Neuron (in vitro differentiated cells): Measurements from ENCODE around the gene CES2.
"Not testable (repeated sequence)": the region's sequence is repeated elsewhere in the genome, so short reads cannot be mapped to it uniquely, and the experiment has no call there.

Experiments
- H2AFZ ChIP-seq: one replicate; pipeline ENCODE4 v1.6.1; 2013; ENCODE audit warnings: low read depth, mild to moderate bottlenecking, inconsistent platforms, low read length, moderate library complexity
- H3K27me3 ChIP-seq: one replicate; pipeline ENCODE4 v1.6.1; 2013; ENCODE audit warnings: low read length; ENCODE audit not compliant: insufficient read depth
- H3K36me3 ChIP-seq: one replicate; pipeline ENCODE4 v1.6.1; 2013; ENCODE audit warnings: low read length; ENCODE audit not compliant: insufficient read depth
- H3K4me1 ChIP-seq: one replicate; pipeline ENCODE4 v1.6.1; 2013; ENCODE audit warnings: low read length; ENCODE audit not compliant: insufficient read depth
- H3K4me3 ChIP-seq: 2 replicates; pipeline ENCODE4 v1.5.1; 2013; ENCODE audit warnings: mild to moderate bottlenecking, low read length, moderate library complexity
- H3K9me3 ChIP-seq: one replicate; pipeline ENCODE4 v1.6.1; 2013; ENCODE audit warnings: low read length

CES2 gene

DNA sequence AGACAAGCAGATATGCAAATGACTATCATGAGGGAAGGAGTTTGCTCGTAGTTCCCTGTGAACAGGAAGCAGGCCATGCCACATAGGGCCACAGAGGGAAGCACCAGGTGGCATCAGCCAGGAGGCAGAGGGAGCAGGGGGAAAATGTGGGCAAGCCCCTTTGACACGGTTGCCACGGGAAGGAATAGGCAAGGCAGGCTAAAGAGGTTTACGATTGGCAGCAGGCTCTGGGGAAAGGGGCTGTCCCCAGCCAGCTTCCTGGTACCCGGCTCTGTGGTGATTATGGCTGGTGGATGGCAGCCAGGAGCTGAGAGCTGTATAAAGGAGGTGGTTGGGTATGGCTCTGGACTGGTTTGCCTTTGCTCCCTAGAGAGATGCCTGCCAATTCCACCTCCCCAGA is 26.6 kb downstream of the CES2 start:
- Histone ChIP-seq H3K4me3 (no peak overlapping the region), H3K4me1 (no peaks in the 10 kb centered on the region), H3K36me3 (no peaks in the 10 kb centered on the region), H2AFZ (no peak overlapping the region), H3K27me3 (no peaks in the 10 kb centered on the region), H3K9me3 (no peaks in the 10 kb centered on the region)

DNA sequence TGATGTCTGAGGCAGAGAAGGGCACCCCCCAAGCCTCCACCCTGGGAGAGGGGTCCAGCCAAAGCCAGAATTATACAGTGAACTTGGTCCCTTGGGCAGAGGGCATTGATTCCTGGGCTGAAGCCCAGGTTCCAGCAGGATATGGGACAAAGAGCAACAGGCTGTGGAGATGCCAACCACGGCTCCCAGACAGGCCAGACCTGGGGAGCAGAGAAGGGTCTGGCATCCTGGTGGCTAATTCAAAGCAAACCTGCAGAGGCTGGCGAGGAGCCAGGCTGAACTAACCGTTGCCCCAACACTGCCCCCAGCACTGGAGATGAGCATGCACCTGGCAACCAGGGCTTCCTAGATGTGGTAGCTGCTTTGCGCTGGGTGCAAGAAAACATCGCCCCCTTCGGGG is 28.7 kb downstream of the CES2 start:
- Histone ChIP-seq H3K27me3 (no peaks in the 10 kb centered on the region), H3K36me3 (no peaks in the 10 kb centered on the region), H3K4me3 (no peak overlapping the region), H3K9me3 (no peaks in the 10 kb centered on the region), H3K4me1 (no peaks in the 10 kb centered on the region), H2AFZ (no peak overlapping the region)

DNA sequence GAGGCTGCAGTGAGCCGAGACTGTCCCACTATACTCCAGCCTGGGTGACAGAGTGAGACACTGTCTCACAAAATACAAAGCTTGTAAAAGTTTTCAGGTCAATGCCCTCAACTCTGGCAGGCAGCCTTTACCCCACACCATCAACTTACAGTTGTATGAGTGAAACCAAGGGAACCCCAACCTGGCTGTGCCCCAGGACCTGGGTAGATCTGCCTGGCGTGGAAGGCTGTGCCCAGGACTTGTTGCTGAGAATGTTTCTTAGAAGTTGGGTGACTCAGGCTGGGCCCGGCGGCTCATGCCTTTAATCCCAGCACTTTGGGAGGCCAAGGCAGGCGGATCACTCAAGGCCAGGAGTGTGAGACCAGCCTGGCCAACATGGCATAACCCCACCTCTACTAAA is 33.5 kb downstream of the CES2 start:
- Histone ChIP-seq H3K4me1 (no peaks in the 10 kb centered on the region), H3K36me3 (no peaks in the 10 kb centered on the region), H3K9me3 (no peaks in the 10 kb centered on the region), H3K27me3 (no peaks in the 10 kb centered on the region), H3K4me3 (no peak overlapping the region), H2AFZ (no peak overlapping the region)

DNA sequence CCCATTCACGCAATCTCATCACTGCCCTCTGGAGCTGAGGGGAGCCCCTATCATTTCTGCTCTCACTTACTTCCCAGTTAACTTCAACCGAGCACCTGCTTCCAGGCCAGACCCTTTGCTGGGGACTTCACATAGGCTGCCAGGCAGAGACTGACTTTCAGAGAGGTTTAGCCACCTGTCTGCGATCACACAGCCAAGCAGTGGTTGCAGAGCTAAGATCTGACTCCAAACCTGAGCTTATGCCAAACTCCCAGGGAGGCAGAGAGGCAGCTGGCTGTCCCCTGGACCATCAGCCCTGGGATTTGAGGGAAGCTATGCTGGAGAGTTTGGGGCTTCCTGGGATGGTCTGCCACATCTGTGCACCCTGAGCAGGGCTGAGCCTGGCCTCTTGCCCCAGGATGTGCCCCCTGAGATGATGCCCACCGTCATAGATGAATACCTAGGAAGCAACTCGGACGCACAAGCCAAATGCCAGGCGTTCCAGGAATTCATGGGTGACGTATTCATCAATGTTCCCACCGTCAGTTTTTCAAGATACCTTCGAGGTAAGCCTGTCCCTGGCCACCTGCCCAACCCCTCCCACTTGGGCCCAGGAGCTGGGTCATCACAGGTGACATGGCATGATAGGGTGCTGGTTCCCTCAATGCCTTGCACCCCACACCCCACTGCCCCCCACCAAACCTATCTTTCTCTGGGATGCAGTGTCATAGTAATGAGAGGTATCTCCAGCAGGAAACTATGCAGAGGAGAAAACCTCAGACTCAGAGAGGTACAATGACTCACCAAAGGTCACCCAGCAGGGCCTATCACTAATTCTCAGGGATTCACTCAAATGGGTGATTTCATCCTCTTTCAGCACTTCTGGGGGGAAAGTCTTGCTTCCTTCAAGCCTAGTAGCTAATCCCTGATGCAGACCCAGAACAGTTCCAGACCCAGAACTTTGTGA is 35.7 kb downstream of the CES2 start:
- Histone ChIP-seq H3K36me3 (no peaks in the 10 kb centered on the region), H3K9me3 (no peaks in the 10 kb centered on the region), H2AFZ (no peak overlapping the region), H3K4me1 (no peaks in the 10 kb centered on the region), H3K4me3 (no peak overlapping the region), H3K27me3 (no peaks in the 10 kb centered on the region)

DNA sequence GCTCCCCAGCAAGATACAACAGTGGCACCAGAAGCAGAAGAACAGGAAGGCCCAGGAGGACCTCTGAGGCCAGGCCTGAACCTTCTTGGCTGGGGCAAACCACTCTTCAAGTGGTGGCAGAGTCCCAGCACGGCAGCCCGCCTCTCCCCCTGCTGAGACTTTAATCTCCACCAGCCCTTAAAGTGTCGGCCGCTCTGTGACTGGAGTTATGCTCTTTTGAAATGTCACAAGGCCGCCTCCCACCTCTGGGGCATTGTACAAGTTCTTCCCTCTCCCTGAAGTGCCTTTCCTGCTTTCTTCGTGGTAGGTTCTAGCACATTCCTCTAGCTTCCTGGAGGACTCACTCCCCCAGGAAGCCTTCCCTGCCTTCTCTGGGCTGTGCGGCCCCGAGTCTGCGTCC is 37.7 kb downstream of the CES2 start:
- Histone ChIP-seq H3K9me3 (no peaks in the 10 kb centered on the region), H3K36me3 (no peaks in the 10 kb centered on the region), H3K4me1 (no peaks in the 10 kb centered on the region), H3K27me3 (no peaks in the 10 kb centered on the region), H3K4me3 (no peak overlapping the region), H2AFZ (no peak overlapping the region)

DNA sequence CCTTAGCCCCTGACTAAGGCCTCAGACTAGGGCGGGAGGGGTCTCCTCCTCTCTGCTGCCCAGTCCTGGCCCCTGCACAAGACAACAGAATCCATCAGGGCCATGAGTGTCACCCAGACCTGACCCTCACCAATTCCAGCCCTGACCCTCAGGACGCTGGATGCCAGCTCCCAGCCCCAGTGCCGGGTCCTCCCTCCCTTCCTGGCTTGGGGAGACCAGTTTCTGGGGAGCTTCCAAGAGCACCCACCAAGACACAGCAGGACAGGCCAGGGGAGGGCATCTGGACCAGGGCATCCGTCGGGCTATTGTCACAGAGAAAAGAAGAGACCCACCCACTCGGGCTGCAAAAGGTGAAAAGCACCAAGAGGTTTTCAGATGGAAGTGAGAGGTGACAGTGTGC is 38.4 kb downstream of the CES2 start:
- H2AFZ ChIP-seq = no peak overlapping the region
- H3K36me3 ChIP-seq = no peaks in the 10 kb centered on the region
- H3K4me1 ChIP-seq = no peaks in the 10 kb centered on the region
- no peak overlapping the region for H3K4me3 ChIP-seq
- H3K9me3 ChIP-seq = no peaks in the 10 kb centered on the region
- no peaks in the 10 kb centered on the region for H3K27me3 ChIP-seq

DNA sequence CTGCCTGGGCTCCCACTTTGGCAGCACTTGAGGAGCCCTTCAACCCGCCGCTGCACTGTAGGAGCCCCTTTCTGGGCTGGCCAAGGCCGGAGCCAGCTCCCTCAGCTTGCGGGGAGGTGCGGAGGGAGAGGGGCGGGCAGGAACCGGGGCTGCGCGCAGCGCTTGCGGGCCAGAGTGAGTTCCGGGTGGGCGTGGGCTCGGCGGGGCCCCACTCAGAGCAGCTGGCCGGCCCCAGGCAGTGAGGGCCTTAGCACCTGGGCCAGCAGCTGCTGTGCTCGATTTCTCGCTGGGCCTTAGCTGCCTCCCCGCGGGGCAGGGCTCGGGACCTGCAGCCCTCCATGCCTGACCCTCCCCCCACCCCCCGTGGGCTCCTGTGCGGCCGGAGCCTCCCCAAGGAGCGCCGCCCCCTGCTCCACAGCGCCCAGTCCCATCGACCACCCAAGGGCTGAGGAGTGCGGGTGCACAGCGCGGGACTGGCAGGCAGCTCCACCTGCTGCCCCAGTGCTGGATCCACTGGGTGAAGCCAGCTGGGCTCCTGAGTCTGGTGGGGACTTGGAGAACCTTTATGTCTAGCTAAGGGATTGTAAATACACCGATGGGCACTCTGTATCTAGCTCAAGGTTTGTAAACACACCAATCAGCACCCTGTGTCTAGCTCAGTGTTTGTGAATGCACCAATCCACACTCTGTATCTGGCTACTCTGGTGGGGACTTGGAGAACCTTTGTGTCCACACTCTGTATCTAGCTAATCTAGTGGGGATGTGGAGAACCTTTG is 39.0 kb downstream of the CES2 start:
- not testable (repeated sequence) for H2AFZ ChIP-seq, H3K4me3 ChIP-seq, H3K9me3 ChIP-seq, H3K27me3 ChIP-seq, H3K36me3 ChIP-seq, H3K4me1 ChIP-seq

DNA sequence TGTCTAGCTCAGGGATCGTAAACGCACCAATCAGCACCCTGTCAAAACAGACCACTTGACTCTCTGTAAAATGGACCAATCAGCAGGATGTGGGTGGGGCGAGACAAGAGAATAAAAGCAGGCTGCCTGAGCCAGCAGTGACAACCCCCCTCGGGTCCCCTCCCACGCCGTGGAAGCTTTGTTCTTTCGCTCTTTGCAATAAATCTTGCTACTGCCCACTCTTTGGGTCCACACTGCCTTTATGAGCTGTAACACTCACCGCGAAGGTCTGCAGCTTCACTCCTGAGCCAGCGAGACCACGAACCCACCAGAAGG is 39.6 kb downstream of the CES2 start:
- not testable (repeated sequence) for H2AFZ ChIP-seq, H3K9me3 ChIP-seq, H3K4me3 ChIP-seq, H3K4me1 ChIP-seq, H3K27me3 ChIP-seq, H3K36me3 ChIP-seq

DNA sequence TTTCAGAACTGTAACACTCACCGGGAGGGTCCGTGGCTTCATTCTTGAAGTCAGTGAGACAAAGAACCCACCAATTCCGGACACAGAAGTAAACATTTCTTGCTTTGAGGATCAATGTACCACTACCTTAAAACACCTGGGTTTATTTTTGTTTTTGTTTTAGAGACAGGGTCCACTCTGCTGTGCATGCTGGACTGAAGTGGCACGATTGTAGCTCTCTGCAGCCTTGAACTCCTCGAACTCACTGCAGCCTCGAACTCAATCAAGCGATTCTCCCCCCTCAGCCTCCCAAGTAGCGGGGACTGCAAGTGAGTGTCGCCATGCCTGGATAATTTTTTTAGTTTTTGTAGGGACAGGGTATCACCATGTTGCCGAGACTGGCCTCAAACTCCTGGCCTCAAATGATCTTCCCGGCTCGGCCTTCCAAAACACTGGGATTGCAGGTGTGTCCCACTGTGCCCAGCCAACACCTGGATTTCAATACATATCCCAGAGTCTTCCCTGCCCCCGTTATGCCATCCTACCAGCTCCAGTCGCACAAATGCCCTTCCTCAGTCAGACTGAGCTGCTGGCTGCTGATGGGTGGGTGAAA is 40.1 kb downstream of the CES2 start:
- H2AFZ ChIP-seq = no peak overlapping the region
- H3K4me3 ChIP-seq = no peak overlapping the region
- H3K36me3 ChIP-seq = no peaks in the 10 kb centered on the region
- H3K4me1 ChIP-seq = no peaks in the 10 kb centered on the region
- H3K9me3 ChIP-seq = no peaks in the 10 kb centered on the region
- H3K27me3 ChIP-seq = no peaks in the 10 kb centered on the region

DNA sequence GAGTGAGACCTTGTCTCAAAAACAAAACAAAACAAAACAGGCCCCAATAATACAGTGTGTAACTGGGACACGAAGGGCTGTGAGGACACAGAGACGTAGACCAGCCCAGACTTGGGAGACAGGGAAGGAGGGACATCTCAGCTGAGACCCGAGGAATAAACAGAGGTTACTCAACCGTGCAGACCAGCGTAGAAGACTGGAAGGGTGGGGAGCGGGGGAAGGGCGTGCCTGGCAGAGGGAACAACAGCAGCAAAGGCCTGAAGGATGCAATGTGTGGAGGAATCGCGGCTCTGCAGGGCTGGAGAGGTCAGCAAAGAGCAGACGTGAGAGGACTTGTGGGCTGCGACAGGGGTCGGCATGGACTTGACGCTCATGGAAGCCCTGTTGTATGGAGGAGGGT is 41.4 kb downstream of the CES2 start:
- no peaks in the 10 kb centered on the region for H3K9me3 ChIP-seq
- H3K4me3 ChIP-seq = no peak overlapping the region
- H3K36me3 ChIP-seq = no peaks in the 10 kb centered on the region
- no peaks in the 10 kb centered on the region for H3K27me3 ChIP-seq
- no peak overlapping the region for H2AFZ ChIP-seq
- no peaks in the 10 kb centered on the region for H3K4me1 ChIP-seq

DNA sequence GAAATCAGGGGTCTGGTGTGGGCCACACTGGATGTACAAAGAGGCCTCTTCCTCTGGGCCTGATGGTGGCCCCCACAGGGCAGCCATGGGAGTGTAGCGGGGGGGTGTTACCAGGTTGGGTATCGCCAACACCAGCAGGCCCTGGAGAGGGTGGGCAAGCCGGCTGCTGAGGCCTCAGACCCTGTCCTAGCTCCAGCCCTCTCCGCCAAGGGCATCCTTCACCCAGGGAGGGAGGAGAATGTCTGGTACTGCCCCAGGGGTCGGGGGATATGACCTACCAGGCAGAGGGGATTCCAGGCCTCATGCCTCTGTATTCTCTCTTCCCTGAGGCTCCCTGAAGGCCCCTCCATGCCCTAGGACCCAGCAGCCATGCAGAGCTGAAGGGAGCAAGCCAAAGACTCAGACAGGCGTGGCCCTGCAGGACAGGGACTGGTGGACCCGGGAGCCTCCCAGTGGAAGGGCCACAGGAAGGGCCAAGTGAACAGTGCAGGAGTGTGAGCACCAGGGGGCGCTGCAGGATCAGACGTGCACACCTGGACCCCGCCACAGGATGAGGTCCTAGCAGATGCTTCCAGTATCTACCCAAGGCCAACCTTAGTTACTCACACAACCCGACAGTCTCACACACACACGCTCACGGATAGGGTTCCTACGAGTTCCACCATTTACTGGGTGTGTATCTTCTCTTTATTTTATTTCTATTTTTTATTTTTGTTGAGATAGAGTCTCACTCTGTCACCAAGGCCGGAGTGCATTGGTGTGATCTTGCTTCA is 42.2 kb downstream of the CES2 start:
- Histone ChIP-seq H3K9me3 (no peaks in the 10 kb centered on the region), H2AFZ (no peak overlapping the region), H3K4me1 (no peaks in the 10 kb centered on the region), H3K27me3 (no peaks in the 10 kb centered on the region), H3K4me3 (no peak overlapping the region), H3K36me3 (no peaks in the 10 kb centered on the region)

DNA sequence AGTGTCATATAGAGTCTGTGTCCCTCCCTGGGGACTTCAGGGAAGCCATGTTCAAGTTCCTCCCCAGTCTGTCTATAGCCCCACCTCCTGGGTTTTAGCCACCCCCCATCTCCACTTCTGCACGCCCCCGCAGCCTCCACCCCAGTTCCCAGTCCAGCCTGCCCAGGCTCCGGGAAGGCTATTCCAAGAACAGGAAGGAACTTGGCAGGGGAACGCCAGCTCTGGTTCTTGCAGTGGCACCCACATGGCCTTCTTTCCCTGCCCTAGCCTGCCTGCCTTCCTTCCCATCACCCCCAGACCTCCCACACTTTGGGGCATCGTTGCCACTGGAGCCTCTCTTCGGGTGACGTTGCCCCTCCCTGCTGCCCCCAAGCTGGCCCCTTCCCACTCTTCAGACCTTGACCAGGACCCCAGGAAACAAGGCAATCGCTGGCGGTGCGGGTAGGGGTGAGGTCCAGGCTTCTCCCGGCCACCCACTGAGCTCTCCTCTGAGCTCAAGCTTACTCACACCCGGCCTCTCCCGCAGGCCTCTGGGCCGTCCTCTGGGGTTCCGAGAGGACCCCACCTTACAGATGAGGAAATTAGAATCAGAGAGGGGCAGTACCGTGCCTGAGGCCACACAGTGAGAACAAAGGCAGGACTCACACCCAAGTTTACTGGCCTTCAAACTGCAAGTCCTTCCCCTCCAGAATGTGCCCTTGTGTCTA is 43.8 kb downstream of the CES2 start:
- no peak overlapping the region for H3K4me3 ChIP-seq
- H3K27me3 ChIP-seq = no peaks in the 10 kb centered on the region
- no peaks in the 10 kb centered on the region for H3K36me3 ChIP-seq
- H3K4me1 ChIP-seq = no peaks in the 10 kb centered on the region
- no peaks in the 10 kb centered on the region for H3K9me3 ChIP-seq
- no peak overlapping the region for H2AFZ ChIP-seq
